Stimulated activated CD8-positive, alpha-beta memory T cell treated with anti-CD3 and anti-CD28 coated beads, Interleukin-12 subunit alpha, Interleukin-12 subunit beta, amount 100 ng/mL, for 1 hour (primary cell): ENCODE measurements around the gene MYOF.
"Not testable (repeated sequence)": the region's sequence is repeated elsewhere in the genome, so short reads cannot be mapped to it uniquely, and the experiment has no call there.

ENCODE experiments used
- DNase-seq: peaks from one replicate; pipeline ENCODE4 v3.0.0-alpha.2; 2020; ENCODE audit warnings: low read depth

The MYOF gene

GRCh38 chr10:93296151-93296550 lies 186.0 kb downstream of the MYOF start:
- no peak for DNase-seq

GRCh38 chr10:93293999-93294398 lies 188.1 kb downstream of the MYOF start:
- no peak for DNase-seq

GRCh38 chr10:93290661-93291354 lies 191.3 kb downstream of the MYOF start:
- no peak for DNase-seq

- DNase-seq, result peak; percentile 25
Measured at GRCh38 chr10:93288679-93289634, 193.2 kb downstream of the MYOF start.

- no peak for DNase-seq
Measured at GRCh38 chr10:93287775-93288174, 194.4 kb downstream of the MYOF start.

GRCh38 chr10:93284246-93284645 lies 197.9 kb downstream of the MYOF start:
- DNase-seq, result not testable (repeated sequence)

GRCh38 chr10:93281367-93281720 lies 200.8 kb downstream of the MYOF start:
- DNase-seq, result no peak

- no peak for DNase-seq
Measured at GRCh38 chr10:93280699-93281366, 201.3 kb downstream of the MYOF start.

GRCh38 chr10:93280121-93280698 lies 201.9 kb downstream of the MYOF start:
- no peak for DNase-seq

GRCh38 chr10:93277360-93277759 lies 204.8 kb downstream of the MYOF start:
- no peak for DNase-seq

GRCh38 chr10:93274419-93274818 lies 207.7 kb downstream of the MYOF start:
- DNase-seq, result no peak

GRCh38 chr10:93272884-93273675 lies 209.1 kb downstream of the MYOF start:
- DNase-seq, result no peak

GRCh38 chr10:93271347-93271746 lies 210.8 kb downstream of the MYOF start:
- DNase-seq, result no peak

- no peak for DNase-seq
Measured at GRCh38 chr10:93269281-93269680, 212.9 kb downstream of the MYOF start.

GRCh38 chr10:93268021-93268420 lies 214.1 kb downstream of the MYOF start:
- DNase-seq, result no peak

- no peak for DNase-seq
Measured at GRCh38 chr10:93267521-93267920, 214.6 kb downstream of the MYOF start.

- DNase-seq, result no peak
Measured at GRCh38 chr10:93266858-93267257, 215.3 kb downstream of the MYOF start.

- DNase-seq, result no peak
Measured at GRCh38 chr10:93261961-93262610, 220.0 kb downstream of the MYOF start.

- DNase-seq, result no peak
Measured at GRCh38 chr10:93261089-93261488, 221.0 kb downstream of the MYOF start.

- no peak for DNase-seq
Measured at GRCh38 chr10:93259126-93259525, 223.0 kb downstream of the MYOF start.
